ACC112 (cell line): ENCODE data around the gene GLIS1.

Source experiments
- H2AFZ ChIP-seq: fragments of 200-600 bp; sonication (generic); one replicate; pipeline ENCODE4 v1.6.0; 2017; ENCODE audit warnings: antibody characterized with exemption, low read length; ENCODE audit not compliant: unreplicated experiment
- H3K27ac ChIP-seq: fragments of 200-600 bp; sonication (generic); 2 replicates; pipeline ENCODE4 v1.5.1; 2014; ENCODE audit warnings: low read depth, mild to moderate bottlenecking, antibody characterized with exemption, low read length, moderate library complexity
- H3K27me3 ChIP-seq: fragments of 200-600 bp; sonication (generic); 2 replicates; pipeline ENCODE4 v1.6.1; 2014; ENCODE audit warnings: mild to moderate bottlenecking, antibody characterized with exemption, low read length, moderate library complexity, mixed read lengths; ENCODE audit not compliant: insufficient read depth
- H3K36me3 ChIP-seq: fragments of 200-600 bp; sonication (generic); 2 replicates; pipeline ENCODE4 v1.6.1; 2016; ENCODE audit warnings: mild to moderate bottlenecking, antibody characterized with exemption, low read length, moderate library complexity, mixed read lengths; ENCODE audit not compliant: insufficient read depth
- H3K4me1 ChIP-seq: fragments of 200-600 bp; sonication (generic); one replicate; pipeline ENCODE4 v1.6.1; 2016; ENCODE audit warnings: low read length, mixed read lengths; ENCODE audit not compliant: insufficient read depth, unreplicated experiment, control insufficient read depth
- H3K4me3 ChIP-seq: fragments of 200-600 bp; sonication (generic); 2 replicates; pipeline ENCODE4 v1.5.1; 2014; ENCODE audit warnings: mild to moderate bottlenecking, low read depth, low read length
- H3K79me2 ChIP-seq: fragments of 200-600 bp; sonication (generic); one replicate; pipeline ENCODE4 v1.6.0; 2016; ENCODE audit warnings: low read length; ENCODE audit not compliant: control insufficient read depth, unreplicated experiment, insufficient read depth

Gene GLIS1

DNA sequence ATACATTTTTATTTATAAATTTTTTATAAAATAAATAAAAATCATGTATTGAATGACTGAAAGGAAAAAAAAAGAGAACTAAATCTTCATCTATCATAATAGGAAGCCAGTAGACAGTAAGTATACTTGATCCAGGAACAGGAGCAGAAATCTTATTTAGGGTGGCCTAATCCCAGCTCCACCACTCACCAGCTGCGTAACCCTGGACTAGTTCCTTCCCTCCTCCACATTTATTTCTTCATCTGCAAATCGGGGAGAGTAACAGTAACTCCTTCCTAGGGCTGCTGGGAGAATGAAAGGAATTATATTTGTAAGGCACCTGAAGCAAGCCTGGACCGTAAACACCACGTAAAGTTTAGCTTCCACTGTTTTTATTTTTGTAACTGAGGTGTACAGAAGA is 17.9 kb downstream of the GLIS1 start:
- Histone ChIP-seq H3K27me3 (no peaks in the 10 kb centered on the region), H3K4me1 (peaks cover 16% of the 10 kb centered on the region), H3K79me2 (no peaks in the 10 kb centered on the region), H2AFZ (no peak overlapping the region), H3K4me3 (no peak overlapping the region), H3K36me3 (no peaks in the 10 kb centered on the region), H3K27ac (no peak overlapping the region)

DNA sequence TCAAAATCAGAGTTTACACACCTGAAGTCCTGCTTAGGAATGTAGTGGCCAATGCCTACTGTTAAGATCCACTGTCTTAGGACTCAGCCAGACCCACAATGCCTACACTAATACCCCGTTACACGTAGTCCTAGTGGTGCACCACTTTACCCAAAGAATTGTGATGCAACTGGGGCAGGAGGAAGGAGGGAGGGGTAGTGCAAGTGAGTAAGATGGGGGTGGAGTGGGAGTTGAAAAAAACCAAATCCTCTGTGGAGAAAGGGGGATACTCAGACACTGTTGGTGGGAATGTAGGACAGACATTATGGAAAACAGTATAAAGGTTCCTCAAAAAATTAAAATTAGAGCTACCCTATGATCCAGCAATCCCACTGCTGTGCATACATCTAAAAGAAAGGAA is 19.5 kb downstream of the GLIS1 start:
- no peaks in the 10 kb centered on the region for H3K79me2 ChIP-seq
- H3K4me3 ChIP-seq: no peak overlapping the region
- H2AFZ ChIP-seq: no peak overlapping the region
- H3K27ac ChIP-seq: no peak overlapping the region
- H3K4me1 ChIP-seq: peaks cover 4% of the 10 kb centered on the region
- no peaks in the 10 kb centered on the region for H3K27me3 ChIP-seq
- no peaks in the 10 kb centered on the region for H3K36me3 ChIP-seq

DNA sequence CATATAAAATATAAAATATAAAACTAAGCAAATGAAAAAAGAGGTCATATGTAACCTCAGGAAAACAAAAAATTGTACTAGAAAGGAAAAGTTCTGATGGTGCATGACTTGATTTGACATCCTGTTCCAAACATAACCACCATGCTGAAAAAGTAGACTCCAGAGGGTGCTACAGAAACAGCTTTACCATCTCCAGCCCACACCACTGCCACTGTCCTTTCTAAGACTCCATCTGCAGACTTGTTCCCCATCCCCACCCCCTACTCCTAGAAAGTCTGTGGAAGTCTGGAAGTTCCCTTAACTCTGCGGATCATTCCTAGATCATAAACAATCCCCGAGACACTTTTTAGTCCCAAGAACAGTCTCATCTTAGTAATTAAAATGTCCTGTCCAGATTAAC is 20.5 kb downstream of the GLIS1 start:
- Histone ChIP-seq H3K27me3 (no peaks in the 10 kb centered on the region), H3K79me2 (no peaks in the 10 kb centered on the region), H3K4me3 (no peak overlapping the region), H2AFZ (no peak overlapping the region), H3K27ac (no peak overlapping the region), H3K4me1 (peaks cover 4% of the 10 kb centered on the region), H3K36me3 (no peaks in the 10 kb centered on the region)

DNA sequence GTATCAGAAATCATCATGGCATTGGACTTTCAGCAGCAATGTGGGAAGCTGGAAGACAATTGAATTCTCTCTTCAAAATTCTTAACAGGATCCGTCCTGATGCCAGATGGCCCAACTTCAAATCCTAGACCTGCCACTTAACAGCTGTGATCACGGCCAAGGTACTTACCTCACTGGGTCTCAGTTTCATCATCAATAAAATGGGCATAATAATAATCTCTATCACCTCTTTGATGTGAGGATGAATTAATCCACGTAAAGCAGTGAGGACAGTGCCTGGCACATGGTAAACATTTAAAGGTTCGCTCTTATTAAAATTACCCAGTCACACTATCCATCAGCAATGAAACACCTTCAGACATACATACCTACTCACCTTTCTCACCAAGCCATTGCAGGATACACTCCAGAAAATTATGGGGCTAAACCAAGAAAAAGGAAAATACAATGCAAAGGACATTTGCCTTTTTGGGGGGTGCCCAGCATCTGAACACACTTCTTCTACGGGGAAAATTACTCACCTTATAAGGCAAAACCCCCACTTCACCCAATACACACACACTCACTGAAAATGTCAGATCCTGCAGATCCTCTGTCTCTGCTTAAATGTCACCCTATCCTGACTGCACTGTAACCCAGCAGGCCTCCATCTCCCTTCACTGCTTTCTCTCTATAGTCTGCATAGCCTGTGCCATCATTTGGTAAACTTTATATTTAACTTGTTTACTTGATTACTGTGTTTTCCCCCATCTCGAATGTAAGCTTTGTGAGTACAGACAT is 21.7 kb downstream of the GLIS1 start:
- H3K36me3 ChIP-seq: no peaks in the 10 kb centered on the region
- no peak overlapping the region for H3K4me3 ChIP-seq
- no peaks in the 10 kb centered on the region for H3K27me3 ChIP-seq
- peaks cover 1% of the 10 kb centered on the region for H3K4me1 ChIP-seq
- H2AFZ ChIP-seq: no peak overlapping the region
- no peak overlapping the region for H3K27ac ChIP-seq
- no peaks in the 10 kb centered on the region for H3K79me2 ChIP-seq

DNA sequence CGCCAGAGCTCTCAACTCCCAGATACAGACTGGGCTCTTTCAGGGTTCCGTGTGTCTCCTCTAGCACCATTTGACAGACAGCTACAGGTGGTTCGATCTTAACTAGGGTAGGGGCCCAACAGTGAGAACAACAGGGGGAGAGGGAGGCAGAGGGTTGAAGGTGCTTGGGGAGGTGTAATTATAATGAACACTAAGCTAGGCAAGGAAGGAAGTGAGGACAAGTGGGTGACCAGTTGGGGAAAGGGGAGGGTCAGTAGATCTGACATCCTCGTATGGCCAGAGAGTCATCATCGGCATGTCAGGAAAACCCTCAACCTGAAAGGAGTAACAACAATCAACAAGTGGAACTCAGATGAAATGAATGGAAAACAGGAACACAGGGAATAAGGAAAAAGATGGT is 22.8 kb downstream of the GLIS1 start:
- no peaks in the 10 kb centered on the region for H3K36me3 ChIP-seq
- no peak overlapping the region for H3K27ac ChIP-seq
- no peaks in the 10 kb centered on the region for H3K79me2 ChIP-seq
- H3K27me3 ChIP-seq: no peaks in the 10 kb centered on the region
- no peak overlapping the region for H2AFZ ChIP-seq
- no peaks in the 10 kb centered on the region for H3K4me1 ChIP-seq
- H3K4me3 ChIP-seq: no peak overlapping the region

DNA sequence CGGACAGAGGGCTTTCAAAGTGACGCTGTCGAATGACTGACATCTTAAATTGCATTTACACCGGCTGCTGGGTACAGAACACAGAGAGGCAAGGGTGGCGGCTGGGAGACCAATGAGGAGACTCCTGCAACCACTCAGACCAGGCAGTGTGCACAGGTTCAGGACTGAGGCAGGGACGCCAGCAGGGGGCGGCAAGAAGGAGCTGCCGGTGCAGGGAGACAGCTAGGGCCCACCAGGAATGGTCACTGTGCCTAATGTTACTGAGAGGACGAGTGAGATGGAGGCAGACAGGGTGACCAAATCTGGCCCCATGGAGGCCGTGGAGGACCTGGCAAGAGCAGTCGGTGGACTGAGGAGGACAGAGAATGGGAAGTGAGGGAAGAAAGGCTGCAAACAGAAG is 23.5 kb downstream of the GLIS1 start:
- Histone ChIP-seq H3K36me3 (no peaks in the 10 kb centered on the region), H2AFZ (no peak overlapping the region), H3K27me3 (no peaks in the 10 kb centered on the region), H3K4me1 (no peaks in the 10 kb centered on the region), H3K27ac (no peak overlapping the region), H3K4me3 (no peak overlapping the region), H3K79me2 (no peaks in the 10 kb centered on the region)

DNA sequence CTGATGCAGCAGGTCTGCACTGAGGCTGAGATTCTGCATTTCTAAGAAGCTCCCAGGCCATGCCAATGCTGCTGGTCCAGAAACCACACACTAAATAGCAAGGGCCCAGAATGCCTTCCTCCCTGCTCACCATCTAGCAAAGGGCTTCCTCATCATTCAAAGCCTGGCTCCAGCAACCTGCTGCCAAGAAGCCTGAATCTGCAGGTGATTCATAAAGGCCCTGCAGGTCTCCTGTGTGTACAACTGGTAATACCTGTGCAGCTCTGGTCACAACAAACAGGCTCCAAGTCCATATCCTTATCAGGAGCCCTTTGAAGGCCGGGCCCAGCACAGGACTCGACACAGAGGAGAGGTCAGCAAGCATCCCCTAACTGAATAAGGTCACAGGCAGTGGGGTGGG is 26.7 kb downstream of the GLIS1 start:
- no peak overlapping the region for H2AFZ ChIP-seq
- no peaks in the 10 kb centered on the region for H3K79me2 ChIP-seq
- no peak overlapping the region for H3K4me3 ChIP-seq
- H3K27ac ChIP-seq: no peak overlapping the region
- no peaks in the 10 kb centered on the region for H3K4me1 ChIP-seq
- no peaks in the 10 kb centered on the region for H3K27me3 ChIP-seq
- H3K36me3 ChIP-seq: no peaks in the 10 kb centered on the region

DNA sequence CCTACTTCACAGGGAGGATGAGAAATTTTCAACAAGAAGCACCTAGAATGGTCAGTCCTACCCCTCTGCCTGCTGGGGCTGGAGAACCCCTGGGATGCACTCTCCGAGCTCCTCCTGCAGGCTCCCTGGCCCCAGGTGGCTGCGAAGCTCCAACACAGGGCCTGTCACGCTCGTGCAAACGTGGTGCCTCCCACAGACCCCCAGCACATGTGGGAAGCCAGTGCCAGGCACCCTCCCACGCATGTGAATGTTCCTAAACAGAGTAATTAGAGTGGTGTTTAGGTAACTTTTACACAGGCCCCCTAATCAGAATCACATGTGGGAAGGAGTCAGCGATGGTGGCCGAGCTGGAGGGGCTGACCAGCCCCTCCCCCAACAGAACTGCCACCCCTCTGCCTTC is 28.4 kb downstream of the GLIS1 start:
- no peak overlapping the region for H2AFZ ChIP-seq
- no peaks in the 10 kb centered on the region for H3K4me1 ChIP-seq
- no peaks in the 10 kb centered on the region for H3K36me3 ChIP-seq
- H3K79me2 ChIP-seq: no peaks in the 10 kb centered on the region
- H3K27me3 ChIP-seq: no peaks in the 10 kb centered on the region
- H3K27ac ChIP-seq: no peak overlapping the region
- no peak overlapping the region for H3K4me3 ChIP-seq

DNA sequence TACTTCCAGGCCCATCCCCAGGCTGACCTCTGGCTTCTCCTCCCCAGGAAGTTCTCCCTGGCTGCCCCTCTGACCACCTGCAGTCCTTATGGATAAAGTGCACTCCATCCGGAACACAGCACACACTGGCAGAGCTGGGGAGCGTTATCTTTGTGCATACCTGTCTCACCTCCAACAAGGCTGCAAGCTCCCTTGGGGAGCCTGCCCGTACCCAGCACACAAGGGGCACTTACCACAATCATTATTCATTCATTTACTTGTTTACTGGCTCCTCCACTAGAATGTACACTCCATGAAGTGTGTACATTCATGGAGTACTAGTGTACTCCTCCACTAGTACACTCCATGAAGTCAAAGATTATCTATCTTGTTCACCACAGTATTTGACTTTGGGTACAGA is 30.3 kb downstream of the GLIS1 start:
- Histone ChIP-seq H3K27me3 (no peaks in the 10 kb centered on the region), H3K36me3 (no peaks in the 10 kb centered on the region), H3K27ac (no peak overlapping the region), H3K4me3 (no peak overlapping the region), H3K4me1 (no peaks in the 10 kb centered on the region), H3K79me2 (no peaks in the 10 kb centered on the region), H2AFZ (no peak overlapping the region)

DNA sequence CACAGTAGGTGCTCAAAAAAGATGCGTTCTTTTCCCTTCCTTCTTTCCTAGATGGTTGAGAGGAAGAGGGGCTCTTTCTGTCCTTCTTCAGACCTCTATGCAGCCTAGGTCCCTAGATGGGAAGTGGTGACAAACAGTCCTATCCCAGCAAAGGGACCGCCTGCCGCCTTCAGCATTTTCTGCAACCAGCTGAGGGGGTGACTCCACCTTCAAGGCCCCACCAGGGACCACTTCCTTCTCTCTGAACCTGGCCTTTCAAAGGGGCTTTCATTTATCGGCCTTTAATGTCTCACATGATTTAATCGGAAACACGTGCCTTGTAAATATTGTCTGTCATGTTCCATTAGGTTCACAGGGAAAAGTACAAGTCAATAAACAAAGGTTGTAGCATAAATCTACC is 32.6 kb downstream of the GLIS1 start:
- Histone ChIP-seq H3K4me1 (no peaks in the 10 kb centered on the region), H3K27ac (no peak overlapping the region), H2AFZ (no peak overlapping the region), H3K4me3 (no peak overlapping the region), H3K36me3 (no peaks in the 10 kb centered on the region), H3K79me2 (no peaks in the 10 kb centered on the region), H3K27me3 (no peaks in the 10 kb centered on the region)

DNA sequence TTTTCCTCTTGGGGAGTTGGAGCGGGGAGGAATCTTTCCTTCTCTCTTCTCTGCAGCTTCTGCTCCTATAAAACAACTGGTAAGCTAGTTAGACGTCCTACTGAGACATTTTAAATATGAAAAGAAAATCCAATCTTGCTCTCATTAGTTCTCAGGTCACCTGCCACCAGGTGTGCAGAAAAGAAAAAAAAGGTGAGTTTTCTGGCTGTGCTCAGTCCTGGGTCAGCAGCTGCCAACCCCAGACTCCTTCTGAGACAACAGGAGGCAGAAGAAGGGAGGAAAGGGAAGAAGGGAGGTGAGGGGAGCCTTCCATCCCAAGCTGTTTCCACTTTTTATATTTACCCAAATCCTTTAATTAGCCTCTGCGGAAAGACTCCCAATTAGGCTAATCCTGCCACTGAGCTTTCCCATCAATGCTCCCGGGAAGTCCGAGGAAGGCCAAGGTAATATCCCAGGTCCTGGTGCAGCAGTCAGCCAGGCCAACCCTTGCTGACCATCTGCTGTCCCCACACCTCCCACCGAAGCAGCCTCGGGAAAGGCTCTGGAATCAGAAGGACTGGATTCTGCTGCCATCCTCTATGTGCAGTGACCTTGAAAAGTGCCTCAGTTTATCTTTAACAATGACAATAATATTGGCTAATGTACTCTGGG is 33.4 kb downstream of the GLIS1 start:
- Histone ChIP-seq H3K4me3 (no peak overlapping the region), H3K79me2 (no peaks in the 10 kb centered on the region), H2AFZ (no peak overlapping the region), H3K4me1 (no peaks in the 10 kb centered on the region), H3K27ac (no peak overlapping the region), H3K36me3 (no peaks in the 10 kb centered on the region), H3K27me3 (no peaks in the 10 kb centered on the region)
